Sigmoid colon (tissue), 4 donors: ENCODE results near the gene CMTM7.

Experiments
- CTCF ChIP-seq, 4 experiments: fragments of 450-650 bp in 3 of 4; fragments of 200-600 bp in 1 of 4; IDR thresholded peaks; one replicate each; pipeline ENCODE4 v1.5.1; 2016 to 2019; ENCODE audit warnings: antibody characterized with exemption in 4 of 4, mild to moderate bottlenecking in 3 of 4, moderate library complexity in 2 of 4
- POLR2AphosphoS5 ChIP-seq, 4 donors: sonication (generic); formaldehyde crosslinking; IDR thresholded peaks; one replicate each; pipeline ENCODE4 v1.6.1; 2017; ENCODE audit warnings: antibody characterized with exemption in 4 of 4

- TF ChIP-seq CTCF (IDR thresholded peaks at IDR 0.05) (no peak), POLR2AphosphoS5 (IDR thresholded peaks at IDR 0.05) (no peak)
Observed at GRCh38 chr3:32375596-32375930, 16.1 kb upstream of the CMTM7 start.
